GM21381 (cell line): ENCODE data around the gene UAP1L1.

Experiments used
- ATAC-seq: cut with Tn5 transposase; IDR thresholded peaks from one replicate; pipeline ENCODE4 v1.9.1; 2021; ENCODE audit warnings: mild to moderate bottlenecking, moderate library complexity; ENCODE audit not compliant: unreplicated experiment

UAP1L1 gene

GRCh38 chr9:137128158-137128861 is 51.0 kb downstream of the UAP1L1 start:
- ATAC-seq = no peak

- ATAC-seq = peak; percentile 13
These were observed 51.6 kb downstream of the UAP1L1 start for GRCh38 chr9:137128862-137129455.

- peak; percentile 84 for ATAC-seq
These were observed 52.3 kb downstream of the UAP1L1 start for GRCh38 chr9:137129456-137130175.

GRCh38 chr9:137130176-137130755 is 52.9 kb downstream of the UAP1L1 start:
- ATAC-seq = peak; percentile 23
